Purkinje cell (primary cell): ENCODE results near the gene RNF182. TPM values are rescaled to one million over a fixed set of nuclear protein-coding genes. Genes with fewer than 3 reads are reported as not detected.

Source experiments
- polyA plus RNA-seq: library from polyadenylated mRNA; unstranded; fragments of >200 nt; fragmentation: Nextera tagmentation; gene quantifications from 2 replicates; pipeline ENCODE4 v1.2.1, GENCODE V29; 2014

Gene RNF182
- polyA plus RNA-seq = 9.2 and 9.5 TPM in 2 replicates

GRCh38 chr6:13924949-13925881, at the start of gene RNF182:
RNF182 (plus strand) TSS chr6:13924952; CDS start chr6:13977120, 52,168 bp downstream.

Other genes with a start within 250 kb of the RNF182 start
- gene RANBP9, start 213.1 kb upstream of the RNF182 start, polyA plus RNA-seq = 53.3 and 58.9 TPM in 2 replicates
- gene MCUR1, start 110.4 kb upstream of the RNF182 start, polyA plus RNA-seq = 14.6 and 27.1 TPM in 2 replicates
- 85.1 and 101 TPM in 2 replicates for gene CD83, start 192.8 kb downstream of the RNF182 start, polyA plus RNA-seq